ENCODE measurements around the gene SMOC2. TPM values are rescaled to one million over a fixed set of nuclear protein-coding genes. Genes with fewer than 3 reads are reported as not detected.

SMOC2 gene
- total RNA-seq, 6 experiments from 2014 or later = 0.42 to 3.5 (median 1.2) TPM

GRCh38 chr6:168455847-168456530 lies 15.0 kb downstream of the SMOC2 start:
- Histone ChIP-seq H3K4me3 (no peak overlapping the region), H3K9me3 (no peaks in the 10 kb centered on the region), H3K36me3 (no peaks in the 10 kb centered on the region), H3K27me3 (no peaks in the 10 kb centered on the region), H3K4me1 (no peaks in the 10 kb centered on the region), H3K27ac (no peak overlapping the region)
- no peak for ATAC-seq
- no peak for TF ChIP-seq POLR2A (IDR thresholded peaks at IDR 0.05)
- TF ChIP-seq CTCF (IDR thresholded peaks at IDR 0.05) = no peak
- WGBS (ENCODE audit: insufficient coverage, low coverage, low lambda C conversion rate, missing lambda C conversion rate) = 64% methylated on average over 11 of the region's 32 CpGs
- intact Hi-C loops (cut with DNase I) = no loop called here
- no peak for DNase-seq

- Histone ChIP-seq H3K36me3 (no peaks in the 10 kb centered on the region), H3K27ac (no peak overlapping the region), H3K4me1 (no peaks in the 10 kb centered on the region), H3K9me3 (no peaks in the 10 kb centered on the region), H3K27me3 (no peaks in the 10 kb centered on the region), H3K4me3 (no peak overlapping the region)
- intact Hi-C loops (cut with DNase I) = no loop called here
- TF ChIP-seq POLR2A (IDR thresholded peaks at IDR 0.05) (no peak), CTCF (IDR thresholded peaks at IDR 0.05) (no peak)
- WGBS (ENCODE audit: insufficient coverage, low coverage, low lambda C conversion rate, missing lambda C conversion rate) = 65% methylated on average over 10 of the region's 31 CpGs
- ATAC-seq (no peak), DNase-seq (no peak)
Measured at GRCh38 chr6:168456907-168457652, 16.1 kb downstream of the SMOC2 start.

GRCh38 chr6:168457653-168457934 lies 16.6 kb downstream of the SMOC2 start:
- ATAC-seq (no peak), DNase-seq (no peak)
- no peak for TF ChIP-seq CTCF (IDR thresholded peaks at IDR 0.05)
- no peak for TF ChIP-seq POLR2A (IDR thresholded peaks at IDR 0.05)
- intact Hi-C loops (cut with DNase I) = no loop called here
- Histone ChIP-seq H3K27ac (no peak overlapping the region), H3K4me1 (no peaks in the 10 kb centered on the region), H3K27me3 (no peaks in the 10 kb centered on the region), H3K4me3 (no peak overlapping the region), H3K36me3 (no peaks in the 10 kb centered on the region), H3K9me3 (no peaks in the 10 kb centered on the region)
- 50% methylated on average over 1 of the region's 7 CpGs for WGBS (ENCODE audit: insufficient coverage, low coverage, low lambda C conversion rate, missing lambda C conversion rate)

GRCh38 chr6:168458101-168458500 lies 17.1 kb downstream of the SMOC2 start:
- TF ChIP-seq CTCF (IDR thresholded peaks at IDR 0.05) = no peak
- no peak for TF ChIP-seq POLR2A (IDR thresholded peaks at IDR 0.05)
- Histone ChIP-seq H3K4me1 (no peaks in the 10 kb centered on the region), H3K36me3 (no peaks in the 10 kb centered on the region), H3K9me3 (no peaks in the 10 kb centered on the region), H3K27me3 (no peaks in the 10 kb centered on the region), H3K27ac (no peak overlapping the region), H3K4me3 (no peak overlapping the region)
- ATAC-seq (no peak), DNase-seq (no peak)
- intact Hi-C loops (cut with DNase I) = no loop called here
- 60% methylated on average over 1 of the region's 12 CpGs for WGBS (ENCODE audit: insufficient coverage, low coverage, low lambda C conversion rate, missing lambda C conversion rate)
